ENCODE data around the gene SV2A.
"Not testable (repeated sequence)": the region's sequence is repeated elsewhere in the genome, so short reads cannot be mapped to it uniquely, and the experiment has no call there.

Gene SV2A

DNA sequence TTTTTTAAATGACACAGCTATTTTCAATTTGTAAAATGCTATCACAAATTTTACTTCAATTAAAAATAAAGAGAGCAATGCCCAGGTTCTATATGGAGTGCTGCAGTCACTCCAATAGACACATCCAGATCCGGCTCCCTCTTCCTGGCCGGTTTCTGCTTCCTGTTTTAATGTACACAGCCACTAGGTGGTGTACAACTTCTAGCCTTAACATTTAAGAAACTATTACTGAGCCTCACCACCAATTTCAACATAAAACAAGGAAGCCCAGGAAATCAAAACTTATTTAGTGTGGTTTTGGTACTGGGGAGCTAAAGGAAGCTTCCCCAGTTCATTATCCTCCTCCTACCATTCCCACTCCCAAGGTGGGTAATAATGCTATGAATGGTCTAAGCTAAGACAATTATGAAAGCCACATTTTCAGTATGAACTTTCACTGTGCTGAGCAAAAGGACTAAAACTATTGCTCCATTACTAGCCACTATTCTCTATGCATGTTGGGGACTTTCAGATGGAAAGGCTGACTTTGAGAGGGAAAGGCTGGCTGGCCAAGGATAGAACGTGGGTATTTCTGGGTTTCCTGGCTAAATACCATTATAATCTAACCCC is 44.5 kb upstream of the SV2A start:
- TF ChIP-seq, protein P1, sequence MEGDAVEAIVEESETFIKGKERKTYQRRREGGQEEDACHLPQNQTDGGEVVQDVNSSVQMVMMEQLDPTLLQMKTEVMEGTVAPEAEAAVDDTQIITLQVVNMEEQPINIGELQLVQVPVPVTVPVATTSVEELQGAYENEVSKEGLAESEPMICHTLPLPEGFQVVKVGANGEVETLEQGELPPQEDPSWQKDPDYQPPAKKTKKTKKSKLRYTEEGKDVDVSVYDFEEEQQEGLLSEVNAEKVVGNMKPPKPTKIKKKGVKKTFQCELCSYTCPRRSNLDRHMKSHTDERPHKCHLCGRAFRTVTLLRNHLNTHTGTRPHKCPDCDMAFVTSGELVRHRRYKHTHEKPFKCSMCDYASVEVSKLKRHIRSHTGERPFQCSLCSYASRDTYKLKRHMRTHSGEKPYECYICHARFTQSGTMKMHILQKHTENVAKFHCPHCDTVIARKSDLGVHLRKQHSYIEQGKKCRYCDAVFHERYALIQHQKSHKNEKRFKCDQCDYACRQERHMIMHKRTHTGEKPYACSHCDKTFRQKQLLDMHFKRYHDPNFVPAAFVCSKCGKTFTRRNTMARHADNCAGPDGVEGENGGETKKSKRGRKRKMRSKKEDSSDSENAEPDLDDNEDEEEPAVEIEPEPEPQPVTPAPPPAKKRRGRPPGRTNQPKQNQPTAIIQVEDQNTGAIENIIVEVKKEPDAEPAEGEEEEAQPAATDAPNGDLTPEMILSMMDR (IDR thresholded peaks at IDR 0.05; ENCODE audit: borderline replicate concordance, insufficient read depth, low read depth, low read length) = peak; percentile 47; the same call in 1 of the 2 replicates
- H3K4me3 ChIP-seq (ENCODE audit: low read depth, low read length) = no peak overlapping the region

DNA sequence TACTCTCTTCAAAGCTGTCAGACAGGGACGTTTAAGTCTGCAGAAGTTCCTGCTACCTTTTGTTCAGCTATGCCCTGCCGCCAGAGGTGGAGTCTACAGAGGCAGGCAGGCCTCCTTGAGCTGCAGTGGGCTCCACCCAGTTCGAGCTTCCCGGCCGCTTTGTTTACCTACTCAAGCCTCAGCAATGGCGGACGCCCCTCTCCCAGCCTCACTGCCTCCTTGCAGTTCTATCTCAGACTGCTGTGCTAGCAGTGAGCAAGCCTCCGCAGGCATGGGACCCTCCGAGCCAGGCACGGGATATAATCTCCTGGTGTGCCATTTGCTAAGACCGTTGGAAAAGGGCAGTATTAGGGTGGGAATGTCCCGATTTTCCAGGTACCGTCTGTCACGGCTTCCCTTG is 39.9 kb upstream of the SV2A start:
- H3K4me3 ChIP-seq (ENCODE audit: low read depth, low read length) = not testable (repeated sequence)

DNA sequence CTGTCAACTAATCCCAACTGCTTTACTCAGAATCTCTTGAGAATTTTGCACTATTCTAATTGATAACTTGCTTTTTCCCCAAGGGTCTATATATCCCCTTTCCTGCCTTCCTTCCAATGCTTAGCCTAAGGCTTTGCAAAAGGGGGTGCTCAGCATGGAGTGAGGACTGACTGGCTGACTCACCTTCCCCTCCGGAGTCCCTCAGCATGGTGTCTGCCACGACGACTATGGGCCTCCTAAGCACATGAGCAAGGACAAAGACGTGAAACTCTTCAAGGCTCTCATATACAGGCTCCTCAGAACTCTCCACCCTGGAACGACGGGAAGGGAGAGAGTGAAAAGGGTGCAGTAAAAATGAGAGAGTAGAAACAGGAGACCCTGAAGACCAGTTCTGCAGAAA is 32.3 kb upstream of the SV2A start:
- H3K4me3 ChIP-seq (ENCODE audit: low read depth, low read length) = no peak overlapping the region
- TF ChIP-seq, protein P1 (IDR thresholded peaks at IDR 0.05; ENCODE audit: borderline replicate concordance, insufficient read depth, low read depth, low read length) = no peak

DNA sequence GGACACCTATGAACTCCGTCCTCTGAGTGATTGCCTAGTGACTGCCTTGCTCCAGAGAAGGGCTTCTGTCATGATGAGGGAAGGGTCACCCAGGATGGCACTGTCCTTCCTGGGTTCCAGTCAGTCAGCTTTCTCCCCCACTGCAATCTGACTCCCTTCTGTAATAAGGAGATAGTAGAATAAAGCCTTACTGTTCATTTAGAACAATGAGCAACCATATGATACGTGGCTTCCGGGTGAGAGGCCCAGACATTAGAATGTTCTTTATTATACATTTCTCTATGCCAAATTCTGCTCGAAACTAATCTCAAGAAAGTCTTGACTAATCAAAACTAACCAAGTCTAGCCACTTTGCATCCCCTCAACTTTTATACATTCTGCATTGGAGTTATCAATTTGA is 27.6 kb upstream of the SV2A start:
- TF ChIP-seq, protein P1 (IDR thresholded peaks at IDR 0.05; ENCODE audit: borderline replicate concordance, insufficient read depth, low read depth, low read length) = no peak

DNA sequence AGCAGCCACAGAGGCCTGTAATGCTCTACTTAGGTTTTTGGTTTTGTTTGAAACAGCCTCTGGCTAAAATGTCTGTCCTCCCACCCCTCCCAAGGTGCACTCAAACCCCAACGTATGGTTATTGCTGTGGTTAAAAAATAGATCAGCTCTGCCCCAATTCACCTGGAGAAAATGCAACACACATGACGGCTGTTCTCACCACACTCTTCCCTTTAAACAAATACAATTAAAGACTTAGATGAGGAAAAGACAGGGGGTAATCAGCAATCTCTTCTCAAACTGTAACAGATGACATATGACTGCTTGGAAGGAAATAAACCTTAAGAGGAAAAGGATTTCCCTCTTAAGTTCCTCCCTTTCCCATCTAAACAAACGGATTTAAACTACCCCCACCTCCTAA is 25.2 kb upstream of the SV2A start:
- TF ChIP-seq, protein P1 (IDR thresholded peaks at IDR 0.05; ENCODE audit: borderline replicate concordance, insufficient read depth, low read depth, low read length) = no peak
- no peak overlapping the region for H3K4me3 ChIP-seq (ENCODE audit: low read depth, low read length)

More for the DNA sequence above, 27.6 kb upstream of the SV2A start:
- H3K4me3 ChIP-seq (ENCODE audit: low read depth, low read length) = no peak overlapping the region

DNA sequence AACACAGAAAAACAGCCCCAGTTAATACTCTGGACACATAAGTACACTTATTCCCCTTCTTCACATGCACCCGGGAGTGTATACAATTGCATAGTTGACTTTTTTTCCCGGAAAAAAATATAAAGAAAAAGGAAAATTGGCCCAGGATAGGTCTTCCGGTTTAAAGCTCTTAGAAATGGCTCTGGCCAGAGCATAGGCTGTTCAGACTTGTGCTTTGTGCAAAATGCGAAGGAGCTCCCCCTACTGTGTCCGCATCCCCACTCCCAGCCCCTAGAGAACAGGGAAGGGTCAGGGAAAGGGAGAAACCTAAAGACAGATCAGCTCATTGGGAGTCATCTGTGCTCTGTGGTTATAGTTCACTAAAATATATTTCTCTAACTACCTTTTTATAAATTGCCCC is 24.6 kb upstream of the SV2A start:
- TF ChIP-seq, protein P1 (IDR thresholded peaks at IDR 0.05; ENCODE audit: borderline replicate concordance, insufficient read depth, low read depth, low read length) = no peak
- H3K4me3 ChIP-seq (ENCODE audit: low read depth, low read length) = no peak overlapping the region

DNA sequence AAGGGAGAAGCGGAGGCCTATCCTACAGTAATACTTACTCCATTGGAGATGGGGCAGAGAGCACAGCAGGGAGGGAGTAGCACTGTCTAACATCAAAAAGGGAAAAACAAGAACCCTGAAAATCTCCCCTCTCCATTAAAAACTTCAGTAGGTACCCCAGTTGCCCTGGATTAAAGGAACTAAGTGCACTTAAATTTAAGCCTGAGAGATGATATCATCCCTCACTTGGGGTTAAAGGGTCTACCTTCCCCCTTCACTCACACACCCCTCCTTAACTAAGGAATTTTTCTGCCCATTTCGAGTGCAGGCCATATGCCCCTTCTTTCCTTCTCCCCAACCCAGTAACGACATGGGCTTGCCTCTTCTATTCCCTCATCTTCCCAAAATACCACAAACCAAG is 22.8 kb upstream of the SV2A start:
- no peak overlapping the region for H3K4me3 ChIP-seq (ENCODE audit: low read depth, low read length)
- TF ChIP-seq, protein P1 (IDR thresholded peaks at IDR 0.05; ENCODE audit: borderline replicate concordance, insufficient read depth, low read depth, low read length) = no peak

DNA sequence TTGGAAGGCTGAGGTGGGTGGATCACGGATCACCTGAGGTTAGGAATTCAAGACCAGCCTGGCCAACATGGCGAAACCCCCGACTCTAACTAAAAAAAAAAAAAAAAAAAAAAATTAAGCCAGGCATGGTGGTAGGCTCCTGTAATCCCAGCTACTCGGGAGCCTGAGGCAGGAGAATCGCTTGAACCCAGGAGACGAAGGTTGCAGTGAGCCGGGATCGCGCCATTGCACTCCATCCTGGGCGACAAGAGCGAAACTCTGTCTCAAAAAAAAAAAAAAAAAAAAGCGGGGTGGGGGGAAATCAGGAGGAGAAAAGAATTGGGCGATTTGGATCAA is 21.0 kb upstream of the SV2A start:
- not testable (repeated sequence) for H3K4me3 ChIP-seq (ENCODE audit: low read depth, low read length)
